Activated CD4-positive, alpha-beta T cell treated with anti-CD3 and anti-CD28 coated beads, Interleukin-2, amount 50 U/mL, for 16 hours (primary cell): ENCODE measurements around the gene SLC66A1.

Source experiments
- DNase-seq: peaks from one replicate; pipeline ENCODE4 v3.0.0-alpha.2; 2020

The SLC66A1 gene

GRCh38 chr1:19343617-19344350 is 31.7 kb downstream of the SLC66A1 start:
- no peak for DNase-seq

GRCh38 chr1:19344372-19344810 is 32.3 kb downstream of the SLC66A1 start:
- DNase-seq = peak; percentile 35

DNA sequence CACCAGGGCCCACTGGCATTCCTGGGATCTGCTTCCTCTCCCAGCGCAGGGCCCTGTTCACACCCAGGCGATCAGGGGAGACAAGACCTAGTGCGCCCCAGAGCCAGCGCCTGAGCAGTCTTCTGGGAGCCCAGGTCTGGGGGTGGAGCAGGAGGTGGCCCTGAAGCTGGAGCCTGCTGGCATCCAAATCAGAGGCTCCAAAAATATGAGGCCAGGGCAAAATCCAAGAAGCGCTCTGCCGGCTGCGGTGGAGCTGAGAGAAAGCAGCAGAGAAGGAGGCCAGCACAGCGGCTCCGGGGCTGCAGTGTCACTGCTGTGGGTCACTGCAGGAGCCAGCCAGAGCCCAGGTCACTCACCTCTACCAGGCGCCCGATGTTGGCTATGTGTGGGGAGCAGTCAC is 32.7 kb downstream of the SLC66A1 start:
- DNase-seq = no peak

- no peak for DNase-seq
Measured at GRCh38 chr1:19345391-19345790, 33.3 kb downstream of the SLC66A1 start.

DNA sequence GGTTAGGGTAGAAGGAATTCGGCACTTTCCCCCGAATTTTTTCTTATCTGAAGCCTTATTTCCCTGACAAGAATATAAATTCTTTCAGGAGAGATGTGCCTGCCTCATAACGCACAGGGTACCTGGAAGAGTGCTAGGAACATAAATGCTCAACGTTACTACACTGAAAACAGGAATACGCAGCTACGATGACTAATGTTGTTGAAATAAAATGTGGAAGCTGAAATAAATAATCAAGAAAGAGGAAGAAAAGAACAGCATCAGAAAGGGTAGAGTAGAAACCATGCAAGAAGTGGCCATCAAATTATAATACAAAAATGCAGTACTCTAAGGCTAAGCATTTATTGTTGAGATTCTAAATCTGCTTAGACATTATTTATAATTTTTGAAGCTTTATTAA is 33.9 kb downstream of the SLC66A1 start:
- DNase-seq = no peak

DNA sequence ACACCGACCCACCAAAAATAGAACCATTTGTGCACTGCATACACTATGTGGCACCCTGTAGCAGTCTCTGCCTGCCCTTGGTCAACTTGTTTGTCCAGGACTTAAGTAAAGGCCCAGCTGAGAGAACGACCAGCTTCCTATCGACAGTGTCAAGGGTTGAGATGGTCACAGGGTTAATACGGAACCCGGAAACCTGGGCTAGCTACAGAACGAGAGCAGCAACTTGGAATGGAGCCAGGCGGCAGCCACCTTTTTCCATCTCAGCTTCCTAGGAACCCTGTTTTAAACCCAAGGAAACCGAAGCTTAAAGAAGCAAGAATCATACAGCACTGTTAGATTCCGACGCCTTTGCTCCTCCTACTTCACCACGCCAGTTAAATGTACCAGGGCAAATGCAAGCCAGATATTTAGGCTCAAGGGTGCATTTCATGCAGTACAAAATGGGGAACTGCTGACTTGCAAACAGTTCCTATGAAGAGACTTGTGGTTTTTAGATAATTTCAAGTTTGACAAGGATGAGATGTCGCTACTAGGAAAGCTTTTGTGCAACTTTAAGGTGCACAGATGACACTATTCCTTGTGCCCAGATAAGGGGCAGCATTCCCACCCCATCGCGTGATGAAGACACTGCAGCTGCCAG is 35.5 kb downstream of the SLC66A1 start:
- no peak for DNase-seq

DNA sequence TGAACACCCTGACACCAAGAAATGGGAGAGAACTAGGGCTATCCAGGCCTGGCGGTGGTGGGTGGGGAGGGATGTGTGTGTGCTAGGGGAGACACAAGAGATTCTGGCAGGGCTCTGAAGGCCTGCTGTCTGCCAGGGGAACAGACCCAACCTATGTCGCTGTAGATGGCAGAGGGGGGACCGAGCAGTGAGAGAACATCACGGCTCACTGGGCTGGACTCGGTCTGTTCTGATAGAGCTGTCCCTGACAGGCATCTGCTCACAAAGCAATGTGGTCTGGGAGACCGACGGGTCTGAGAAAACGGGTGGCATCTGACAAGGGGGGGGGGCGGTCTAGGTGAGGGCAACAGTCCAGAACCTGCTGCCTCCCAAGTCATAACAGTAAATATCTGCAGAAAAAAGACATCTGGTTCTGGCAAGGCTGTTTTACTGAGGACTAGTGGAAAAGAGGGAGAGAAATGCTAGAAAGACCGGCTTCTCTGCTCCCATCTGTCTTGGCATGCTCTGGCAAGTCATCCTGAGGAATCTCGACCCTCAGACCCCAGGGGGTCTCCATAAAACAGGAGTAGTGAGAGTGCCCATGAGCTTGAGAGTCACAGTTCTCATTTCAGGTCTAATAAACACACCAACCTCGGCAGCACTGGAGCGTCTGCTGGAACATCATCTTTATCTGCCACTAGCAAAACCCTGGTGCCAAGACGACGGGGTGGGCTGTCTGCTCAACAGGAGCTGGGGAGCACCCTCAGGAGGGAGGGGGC is 36.5 kb downstream of the SLC66A1 start:
- DNase-seq = no peak

DNA sequence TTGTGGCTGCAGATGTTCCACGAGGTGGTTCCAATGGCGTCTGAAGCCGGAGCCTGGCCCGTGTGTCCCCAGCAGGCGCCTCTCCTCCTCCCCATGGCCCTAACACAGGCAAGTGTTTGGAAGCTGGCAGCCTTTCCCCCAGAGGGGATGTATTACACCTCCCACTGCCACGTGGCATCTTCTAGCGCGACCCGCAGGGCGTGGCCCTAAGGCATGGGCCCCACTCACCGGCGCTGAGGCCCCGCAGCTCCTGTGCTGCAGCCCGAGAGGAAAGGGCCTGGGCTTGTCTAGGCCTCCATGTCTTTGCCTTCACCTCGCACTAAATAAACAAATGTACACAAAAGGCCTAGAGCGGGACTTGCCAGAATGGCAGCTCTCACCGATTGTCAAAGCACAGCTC is 37.9 kb downstream of the SLC66A1 start:
- no peak for DNase-seq

GRCh38 chr1:19350566-19350965 is 38.4 kb downstream of the SLC66A1 start:
- DNase-seq = no peak

- DNase-seq = no peak
Measured at GRCh38 chr1:19351873-19352272, 39.7 kb downstream of the SLC66A1 start.

DNA sequence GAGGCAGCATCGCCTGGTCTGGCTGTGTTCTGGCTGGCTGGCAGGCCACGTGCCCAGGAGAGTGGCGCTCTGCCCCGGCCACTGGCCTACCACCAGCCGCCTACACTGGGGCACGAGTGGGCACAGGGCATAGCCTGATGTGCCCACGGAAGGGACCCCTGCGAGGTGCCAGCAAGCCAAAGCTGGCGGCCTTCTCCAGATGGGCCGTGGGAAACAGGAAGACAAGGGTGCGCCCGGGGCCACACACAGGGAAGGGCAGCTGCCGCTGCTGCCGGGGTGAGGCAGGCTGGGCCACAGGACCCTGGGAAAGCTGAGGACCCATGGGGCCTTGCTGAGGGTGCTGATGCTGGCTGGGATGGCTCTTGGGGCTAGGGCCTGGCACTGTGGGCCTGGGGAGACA is 40.7 kb downstream of the SLC66A1 start:
- DNase-seq = no peak

- no peak for DNase-seq
Measured at GRCh38 chr1:19353596-19353995, 41.5 kb downstream of the SLC66A1 start.

DNA sequence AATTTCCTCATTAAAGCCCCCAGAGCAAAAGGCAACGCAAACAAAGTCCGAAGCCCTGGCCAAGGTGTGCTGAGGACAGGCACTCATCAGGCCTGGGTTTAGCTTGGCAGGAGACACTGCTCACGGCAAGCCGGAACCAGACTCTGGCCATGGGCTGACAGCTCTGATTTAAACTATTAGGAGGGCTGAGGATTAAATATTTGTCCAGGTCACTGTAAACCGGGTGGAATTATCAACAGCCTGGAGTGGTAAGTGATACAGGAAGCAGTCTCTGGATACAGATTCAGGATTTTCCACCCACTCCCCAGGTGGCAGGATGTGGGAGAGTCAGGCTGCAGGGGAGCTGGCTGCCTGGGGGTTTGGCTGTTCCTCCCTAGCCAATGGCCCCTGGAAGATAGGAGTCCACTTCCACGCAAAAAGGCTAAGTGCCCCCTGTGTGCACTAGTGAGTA is 42.4 kb downstream of the SLC66A1 start:
- DNase-seq = no peak

GRCh38 chr1:19356266-19356665 is 44.1 kb downstream of the SLC66A1 start:
- DNase-seq = no peak

DNA sequence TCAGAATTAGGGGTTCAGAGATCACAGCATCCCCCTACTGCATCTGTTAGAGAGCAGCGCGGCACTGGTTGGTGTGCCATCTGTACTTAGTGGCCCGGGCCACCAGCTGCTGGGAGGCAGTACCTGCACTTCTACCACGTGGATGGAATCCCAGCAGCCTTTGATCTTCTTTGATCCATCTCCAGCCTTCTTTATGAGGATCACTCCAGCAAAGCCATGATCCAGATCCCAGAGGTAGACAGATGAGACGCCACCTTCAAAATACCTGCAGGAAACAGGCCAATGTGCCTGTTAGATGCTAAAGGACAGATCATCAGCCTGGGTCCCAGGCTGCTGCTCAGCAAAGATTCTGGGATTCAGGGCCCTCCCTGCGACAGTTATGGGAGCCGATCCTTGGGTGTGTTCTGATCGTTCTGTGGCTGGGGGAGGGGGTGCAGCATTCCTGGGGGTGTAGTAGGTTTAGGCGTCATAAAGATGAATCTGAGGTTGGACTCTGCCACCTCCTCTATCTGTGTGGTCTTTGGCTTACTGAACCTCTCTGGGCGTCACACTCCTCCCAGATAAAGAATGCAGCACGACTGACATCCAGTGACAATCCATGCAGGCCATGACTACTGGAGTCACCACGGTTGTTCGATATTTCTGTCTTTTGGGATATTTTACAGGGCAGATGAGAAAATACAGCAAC is 45.3 kb downstream of the SLC66A1 start:
- no peak for DNase-seq

- no peak for DNase-seq
Measured at GRCh38 chr1:19358710-19359109, 46.6 kb downstream of the SLC66A1 start.

GRCh38 chr1:19359357-19359756 is 47.2 kb downstream of the SLC66A1 start:
- no peak for DNase-seq

- peak; percentile 52 for DNase-seq
Measured at GRCh38 chr1:19360016-19360415, 47.9 kb downstream of the SLC66A1 start.

GRCh38 chr1:19360432-19360831 is 48.3 kb downstream of the SLC66A1 start:
- no peak for DNase-seq

- DNase-seq = no peak
Measured at GRCh38 chr1:19360843-19361610, 48.9 kb downstream of the SLC66A1 start.

DNA sequence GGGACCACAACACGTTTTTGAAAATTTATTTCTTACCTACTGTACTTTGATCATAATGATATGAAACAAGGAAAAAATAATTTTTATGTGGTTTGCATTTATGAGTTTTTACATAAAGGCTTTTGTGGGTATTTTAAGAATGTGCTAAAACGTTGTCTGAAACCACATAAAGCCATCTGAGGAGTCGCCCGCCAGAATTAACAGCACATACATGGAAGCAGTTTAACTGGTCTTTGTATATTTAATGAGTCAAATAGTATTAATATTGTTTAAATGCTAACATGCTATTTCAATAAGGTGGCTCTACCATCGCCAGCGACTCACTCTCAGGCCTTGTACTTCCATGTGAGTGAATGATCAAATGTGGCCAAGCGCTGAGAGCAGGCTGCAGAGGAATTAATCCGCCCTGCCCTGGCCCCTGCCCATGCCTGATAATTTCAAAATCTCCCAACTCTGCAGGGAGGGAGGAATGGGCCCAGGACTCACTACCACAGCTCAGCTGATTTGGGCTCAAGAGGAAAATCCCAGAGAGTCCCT is 49.6 kb downstream of the SLC66A1 start:
- DNase-seq = no peak

DNA sequence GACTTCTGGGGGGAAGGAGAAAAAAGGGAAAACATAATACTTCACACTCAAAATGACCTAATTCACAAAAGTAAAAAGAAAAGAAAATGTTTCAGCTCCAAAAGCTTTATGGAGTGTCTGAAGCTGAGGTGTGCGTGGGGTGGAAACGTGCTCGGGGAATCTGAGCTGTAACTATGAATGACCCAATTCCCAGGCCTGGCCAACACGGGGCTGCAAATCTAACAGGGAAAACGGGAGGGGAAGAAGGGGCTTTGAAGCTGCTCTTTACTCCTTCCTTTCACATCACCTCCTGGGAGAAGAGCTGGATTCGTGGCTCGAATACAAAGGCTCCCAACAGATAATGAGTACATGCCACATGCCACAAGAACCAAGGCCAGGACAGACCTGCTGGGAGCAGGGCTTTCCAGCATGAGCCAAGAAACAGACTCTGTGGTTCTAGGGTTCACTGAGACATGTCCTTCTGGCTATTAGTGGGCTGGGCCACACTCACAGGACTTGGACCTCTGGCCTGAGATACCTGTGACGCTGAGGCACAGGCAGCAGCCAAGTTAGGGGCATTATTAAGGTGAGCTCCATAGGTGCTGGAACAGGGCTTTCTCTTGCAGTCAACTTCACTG is 51.5 kb downstream of the SLC66A1 start:
- no peak for DNase-seq
